ENCODE results near the gene C9orf43. TPM values are rescaled to one million over a fixed set of nuclear protein-coding genes. Genes with fewer than 3 reads are reported as not detected.
"Not testable (repeated sequence)": the region's sequence is repeated elsewhere in the genome, so short reads cannot be mapped to it uniquely, and the experiment has no call there.

The C9orf43 gene
- total RNA-seq, 2 donors from 2014 or later: 0.21 to 0.29 TPM

DNA sequence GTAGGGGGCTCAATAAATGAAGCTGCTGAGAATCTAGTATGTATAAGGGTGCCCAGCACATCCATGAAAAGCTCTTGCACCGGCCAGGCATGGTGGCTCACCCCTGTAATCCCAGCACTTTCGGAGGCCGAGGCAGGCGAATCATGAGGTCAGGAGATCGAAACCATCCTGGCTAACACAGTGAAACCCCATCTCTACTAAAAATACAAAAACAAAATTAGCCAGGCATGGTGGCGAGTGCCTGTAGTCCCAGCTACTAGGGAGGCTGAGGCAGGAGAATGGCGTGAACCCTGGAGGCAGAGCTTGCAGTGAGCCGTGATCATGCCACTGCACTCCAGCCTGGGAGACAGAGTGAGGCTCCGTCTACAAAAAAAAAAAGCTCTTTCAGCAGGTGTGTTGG lies 4.2 kb upstream of the C9orf43 start:
- intact Hi-C loops (cut with DNase I): loop anchor here in 1 of 2 donors (10.0 kb wide), 1 partner anchor 132 kb away; the partner anchor contains the start of genes CDC26 and PRPF4
- not testable (repeated sequence) for DNase-seq, ATAC-seq

DNA sequence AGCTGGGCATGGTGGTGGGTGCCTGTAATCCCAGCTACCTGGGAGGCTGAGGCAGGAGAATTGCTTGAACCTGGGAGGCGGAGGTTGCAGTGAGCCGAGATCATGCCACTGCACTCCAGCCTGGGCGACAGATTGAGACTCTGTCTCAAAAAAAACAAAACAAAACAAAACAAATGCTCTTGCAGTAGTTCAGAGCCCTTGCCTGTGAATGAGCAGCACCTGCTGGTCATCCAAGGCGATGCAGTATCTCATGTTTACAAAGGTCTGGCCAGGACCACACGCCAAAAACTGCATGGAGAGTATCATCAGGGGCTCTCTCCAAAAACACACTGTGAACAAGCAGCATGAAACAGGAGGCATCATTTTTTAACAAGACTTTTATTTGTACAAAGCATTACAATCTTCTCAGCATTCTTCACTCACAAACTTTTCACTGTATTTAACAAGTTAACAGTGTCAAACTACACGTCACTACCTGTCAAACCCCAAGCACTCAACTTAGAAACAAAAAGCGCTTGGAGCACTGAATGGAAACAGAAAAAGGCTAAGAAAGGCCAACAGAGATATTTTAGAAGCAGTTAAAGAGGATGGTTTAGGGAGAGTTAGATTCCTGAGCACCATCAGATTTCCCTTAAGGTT lies 3.6 kb upstream of the C9orf43 start:
- intact Hi-C loops (cut with DNase I): loop anchor here in 1 of 2 donors (10.0 kb wide), 1 partner anchor 132 kb away; the partner anchor contains the start of genes CDC26 and PRPF4
- ATAC-seq: not testable (repeated sequence)
- DNase-seq: peak; percentile 63

DNA sequence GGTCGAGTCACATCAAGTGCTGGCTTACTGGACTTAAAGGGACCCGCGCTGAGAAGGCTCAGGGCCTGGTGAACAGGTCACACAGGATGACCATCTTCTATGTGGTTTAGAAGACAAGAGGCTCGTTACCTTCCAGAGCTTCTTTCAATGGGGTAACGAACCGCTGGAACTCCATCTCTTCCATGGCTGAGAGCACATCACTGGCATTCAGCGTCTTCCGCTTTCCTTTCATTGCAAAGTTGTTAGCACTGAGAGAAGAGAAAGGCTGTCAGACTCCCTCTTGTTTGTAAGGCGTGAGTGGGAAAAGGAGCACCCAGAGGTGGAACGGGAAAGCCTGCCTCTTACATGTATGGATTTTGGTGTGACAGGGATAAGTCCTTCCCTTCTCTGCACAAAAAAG lies 1.1 kb upstream of the C9orf43 start:
- no peak for ATAC-seq
- intact Hi-C loops (cut with DNase I): loop anchor here in 1 of 2 donors (10.0 kb wide), 1 partner anchor 135 kb away; the partner anchor contains the start of genes CDC26 and PRPF4
- no peak for DNase-seq

DNA sequence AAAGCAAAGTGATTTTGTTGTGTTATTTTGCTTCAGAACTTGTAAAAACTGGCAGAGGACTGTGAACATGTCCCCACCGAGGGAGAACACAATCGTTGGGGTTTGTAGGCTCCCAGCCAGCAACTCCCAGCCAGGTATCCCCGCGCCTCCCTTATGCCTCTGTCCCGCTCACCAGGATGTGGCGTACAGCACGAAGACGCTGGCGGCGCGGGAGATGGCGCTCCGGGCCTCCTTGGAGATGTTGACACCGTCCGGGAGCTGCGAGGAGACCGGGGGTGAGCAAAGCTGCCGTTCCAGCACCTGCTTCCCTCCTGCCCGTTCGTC lies 702 bp upstream of the C9orf43 start:
- DNase-seq (no peak), ATAC-seq (no peak)
- intact Hi-C loops (cut with DNase I): loop anchor here in 1 of 2 donors (10.0 kb wide), 1 partner anchor 135 kb away; the partner anchor contains the start of genes CDC26 and PRPF4

DNA sequence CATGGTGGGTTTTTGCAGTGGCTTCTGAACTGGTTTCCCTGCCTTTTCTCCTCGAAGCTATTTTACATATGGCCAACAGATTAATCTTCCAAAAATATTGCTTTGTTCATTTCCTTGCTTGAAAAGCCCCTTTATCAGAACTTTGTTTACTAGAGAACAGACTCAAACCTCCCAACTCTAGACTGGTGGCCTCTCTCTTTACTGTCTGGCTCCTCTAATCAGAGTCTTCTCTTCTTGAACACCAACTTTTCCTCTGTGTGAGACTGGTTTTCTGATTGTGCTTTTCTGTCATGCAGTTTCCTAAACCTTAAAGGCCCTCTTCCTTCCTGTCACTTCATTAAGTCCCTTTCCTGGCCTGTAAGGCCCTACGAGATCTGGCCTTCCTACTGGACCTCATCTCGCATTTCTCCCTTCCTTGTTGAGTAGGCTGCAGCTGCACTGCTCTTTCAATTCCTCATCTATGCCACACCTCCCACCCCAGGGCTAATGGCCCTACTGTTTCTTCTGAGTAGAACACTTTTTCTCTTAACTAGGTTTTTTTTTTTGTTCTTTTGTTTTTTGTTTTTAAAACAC lies 5.7 kb downstream of the C9orf43 start:
- peak; percentile 23 to 62 for ATAC-seq
- DNase-seq: no peak
- intact Hi-C loops (cut with DNase I): no loop called here

DNA sequence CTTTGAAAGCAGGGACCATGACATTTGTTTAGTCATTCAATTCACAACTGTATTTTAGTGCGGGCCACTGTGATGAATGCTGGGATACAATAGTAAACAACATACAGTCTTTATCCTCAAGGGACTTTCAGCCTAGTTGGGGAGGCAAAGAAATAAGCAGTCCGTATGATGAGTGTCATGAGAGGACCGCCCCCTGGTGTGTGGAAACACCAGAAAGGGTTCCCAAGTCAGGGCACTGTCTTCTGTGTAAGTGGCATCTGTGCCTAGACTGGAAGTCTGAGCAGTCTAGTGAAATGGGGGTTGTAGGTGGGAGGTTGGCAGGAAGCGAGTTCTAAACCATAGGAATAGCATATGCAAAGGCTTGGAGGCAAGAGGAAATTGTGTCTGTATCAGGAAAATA lies 6.8 kb downstream of the C9orf43 start:
- DNase-seq (no peak), ATAC-seq (no peak)
- intact Hi-C loops (cut with DNase I): no loop called here

DNA sequence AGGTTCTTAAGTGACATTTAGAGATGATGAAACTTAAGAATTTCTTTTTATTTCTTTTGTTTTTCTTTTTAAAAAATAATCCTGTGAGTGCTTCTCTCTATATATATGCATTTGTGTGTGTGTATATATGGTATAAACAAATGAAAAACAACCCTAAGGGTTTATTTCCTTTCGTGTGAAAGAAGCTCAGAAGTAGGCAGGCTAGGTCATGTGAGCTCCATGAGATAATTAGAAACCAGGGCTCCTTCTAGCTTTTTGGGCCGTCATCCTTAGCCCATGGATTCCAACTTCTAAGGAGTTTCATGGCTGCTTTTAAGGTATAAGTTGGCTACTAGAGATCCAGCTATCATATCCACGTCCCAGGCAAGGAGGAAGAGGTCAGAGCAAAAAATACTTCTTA lies 11.2 kb downstream of the C9orf43 start:
- DNase-seq (no peak), ATAC-seq (no peak)
- intact Hi-C loops (cut with DNase I): no loop called here

DNA sequence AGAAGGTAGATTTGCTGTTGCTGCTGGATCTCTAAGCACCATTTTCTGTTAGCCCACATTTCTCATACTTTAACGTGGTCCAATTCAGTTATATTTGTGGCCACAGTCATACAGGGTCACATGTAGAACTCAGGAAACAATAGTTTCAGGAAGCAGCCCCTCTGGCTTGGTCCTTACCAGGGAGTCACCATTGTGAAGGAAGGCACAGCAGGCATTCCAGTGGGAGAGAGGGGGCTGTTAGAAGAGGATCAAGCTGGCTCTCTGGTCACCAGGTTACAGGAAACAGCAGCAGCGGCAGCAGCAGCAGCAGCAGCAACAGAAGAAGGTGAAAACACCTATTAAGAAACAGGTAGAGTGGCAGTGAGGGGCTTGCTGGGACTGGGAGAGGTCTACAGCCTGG lies 14.5 kb downstream of the C9orf43 start:
- DNase-seq (no peak), ATAC-seq (no peak)
- intact Hi-C loops (cut with DNase I): no loop called here

DNA sequence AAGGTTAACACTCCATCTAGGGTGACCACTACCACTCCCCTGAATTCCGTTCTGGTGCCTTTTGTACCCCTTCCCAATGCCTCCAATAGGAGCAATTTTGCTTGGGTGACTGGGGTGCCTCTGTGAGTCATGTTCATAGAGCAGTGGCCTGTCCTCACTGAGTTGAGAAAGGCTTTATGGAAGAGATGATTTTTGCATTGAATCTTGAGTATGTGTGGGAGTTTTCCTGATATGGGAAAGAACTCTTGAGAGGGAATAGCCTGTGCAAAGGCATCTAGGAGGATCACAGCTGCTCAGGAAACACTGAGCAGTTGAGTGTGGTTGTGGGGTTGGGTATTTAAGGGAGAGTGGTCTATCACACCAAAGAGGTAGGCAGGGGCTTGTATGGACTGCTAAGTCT lies 16.2 kb downstream of the C9orf43 start:
- intact Hi-C loops (cut with DNase I): no loop called here
- ATAC-seq (no peak), DNase-seq (no peak)

DNA sequence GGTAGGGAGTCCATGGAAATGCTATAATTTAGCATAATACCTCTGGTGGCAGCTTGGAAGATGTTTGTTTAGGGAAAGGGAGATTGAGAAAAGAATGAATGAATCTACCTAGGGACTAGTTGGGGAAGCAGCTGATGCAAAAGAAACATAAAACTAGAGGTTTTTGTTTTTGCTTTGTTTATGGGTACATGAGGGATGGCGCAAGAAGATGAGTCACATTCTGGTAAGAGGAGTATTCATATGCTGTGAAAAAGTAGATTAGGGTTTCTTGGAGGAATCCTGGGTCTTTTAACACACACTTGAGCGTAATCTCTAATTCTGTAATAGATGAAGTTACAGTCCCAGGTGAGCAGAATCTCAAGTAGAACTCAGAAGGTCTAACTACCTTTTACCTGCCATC lies 17.1 kb downstream of the C9orf43 start:
- ATAC-seq: no peak
- no peak for DNase-seq
- intact Hi-C loops (cut with DNase I): no loop called here

DNA sequence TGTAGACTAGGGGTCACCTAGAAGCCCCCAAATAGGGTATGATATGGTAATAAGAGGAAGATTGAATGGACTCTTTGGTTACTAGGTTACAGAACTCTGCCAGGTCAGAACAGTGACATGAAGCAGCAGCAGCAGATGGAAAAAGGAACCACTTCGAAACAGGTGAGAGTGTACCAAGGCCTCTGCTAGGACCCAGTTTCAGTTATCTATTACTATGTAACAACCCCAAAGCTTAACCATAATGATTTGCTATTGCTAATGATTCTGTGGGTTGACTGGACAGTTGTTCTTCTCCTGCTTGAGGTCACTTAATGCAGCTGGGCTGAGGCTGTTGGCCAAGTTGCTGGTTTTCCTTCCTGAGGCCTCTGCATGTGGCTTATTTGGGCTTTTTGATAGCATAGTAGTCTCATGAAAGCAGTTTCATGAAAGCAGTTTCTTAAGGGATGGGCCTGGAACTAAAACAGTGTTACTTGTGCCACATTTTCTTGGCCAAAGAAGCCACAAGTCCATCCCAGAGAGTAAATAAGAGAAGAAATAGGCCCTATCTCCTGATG lies 17.6 kb downstream of the C9orf43 start:
- ATAC-seq: no peak
- DNase-seq: no peak
- intact Hi-C loops (cut with DNase I): no loop called here

DNA sequence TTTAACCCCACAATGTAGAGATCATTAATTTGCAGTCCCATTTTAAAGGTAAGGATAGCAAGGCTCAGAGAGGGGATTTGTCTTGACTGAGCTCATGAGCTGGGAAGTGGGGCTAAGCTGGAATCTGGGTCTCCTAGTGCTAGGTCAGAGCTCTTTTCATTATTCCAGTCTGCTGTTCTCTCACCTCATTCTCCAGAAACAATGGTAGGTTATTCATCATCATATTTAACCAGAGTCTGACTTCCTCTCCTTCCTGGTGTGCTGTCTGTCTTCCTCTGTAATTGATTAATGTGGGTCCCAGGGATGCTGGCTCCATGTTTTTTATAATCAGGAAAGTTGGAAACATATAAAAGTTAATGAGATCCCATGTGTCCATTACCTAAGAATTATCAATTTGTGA lies 20.6 kb downstream of the C9orf43 start:
- no peak for DNase-seq
- ATAC-seq: no peak
- intact Hi-C loops (cut with DNase I): no loop called here

DNA sequence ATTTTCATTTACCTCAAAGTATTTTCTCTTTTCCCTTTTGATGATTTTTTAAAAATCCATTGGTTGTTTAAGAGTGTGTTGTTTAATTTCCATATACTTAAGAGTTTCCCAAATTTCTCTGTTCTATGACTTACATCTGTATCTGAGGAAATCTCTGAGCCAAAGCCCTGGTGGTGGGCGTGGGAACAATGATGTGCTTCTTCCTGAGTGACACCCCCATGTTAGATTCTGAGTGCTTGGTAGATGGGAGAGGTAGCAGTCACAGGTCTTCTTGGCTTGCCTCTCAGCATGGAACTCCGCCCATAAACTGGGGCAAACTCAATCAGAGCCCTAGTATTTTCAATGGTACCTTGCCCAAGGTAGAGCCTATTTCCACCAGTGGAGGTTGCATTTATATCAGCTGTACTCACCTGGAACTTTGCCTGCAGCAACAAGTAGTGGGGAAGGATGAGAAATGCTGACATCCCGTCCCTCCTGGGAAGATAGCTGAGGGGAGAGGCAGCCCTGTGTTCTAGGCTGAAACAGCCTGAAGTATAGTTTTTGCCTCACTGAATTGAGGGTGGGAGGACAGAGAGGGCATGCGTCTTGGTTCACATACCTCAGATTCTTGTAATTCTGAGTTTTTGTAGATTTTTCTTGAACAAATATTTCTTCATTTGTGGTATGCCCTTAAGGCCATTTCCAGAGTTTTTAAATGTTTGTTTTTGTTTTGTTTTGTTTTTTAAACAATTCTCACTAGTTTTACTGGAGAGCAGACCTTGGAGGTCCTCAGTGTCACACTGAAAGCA lies 26.4 kb downstream of the C9orf43 start:
- ATAC-seq: no peak
- DNase-seq: no peak

DNA sequence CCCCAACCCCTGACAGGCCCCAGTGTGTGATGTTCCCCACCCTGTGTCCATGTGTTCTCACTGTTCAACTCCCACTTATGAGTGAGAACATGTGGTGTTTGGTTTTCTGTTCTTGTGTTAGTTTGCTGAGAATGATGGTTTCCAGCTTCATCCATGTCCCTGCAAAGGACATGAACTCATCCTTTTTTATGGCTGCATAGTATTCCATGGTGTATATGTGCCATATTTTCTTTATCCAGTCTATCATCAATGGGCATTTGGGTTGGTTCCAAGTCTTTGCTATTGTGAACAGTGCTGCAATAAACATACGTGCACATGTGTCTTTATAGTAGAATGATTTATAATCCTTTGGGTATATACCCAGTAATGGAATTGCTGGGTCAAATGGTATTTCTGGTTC lies 27.2 kb downstream of the C9orf43 start:
- intact Hi-C loops (cut with DNase I); ATAC-seq; DNase-seq: not testable (repeated sequence)

More for the DNA sequence above, 26.4 kb downstream of the C9orf43 start:
- intact Hi-C loops (cut with DNase I): no loop called here

DNA sequence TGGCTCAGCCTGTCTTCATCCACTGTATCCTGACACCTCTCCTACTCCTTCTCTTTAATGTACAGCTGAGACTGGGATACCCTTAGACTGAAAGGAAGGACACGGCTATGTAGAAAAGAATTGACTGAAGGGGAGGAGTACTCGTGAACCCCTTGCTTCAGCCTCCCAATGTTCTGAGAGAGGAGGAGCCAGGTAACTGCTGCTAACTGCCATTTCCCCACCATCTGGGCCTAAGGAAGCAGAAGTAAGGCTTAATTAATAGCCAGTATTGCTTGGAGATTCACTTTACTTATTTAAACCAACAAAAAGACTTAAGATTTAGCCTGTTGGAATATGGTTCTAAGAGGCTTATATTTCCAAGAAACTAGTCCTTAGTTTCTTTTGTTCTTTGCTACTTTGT lies 34.2 kb downstream of the C9orf43 start:
- no peak for ATAC-seq
- intact Hi-C loops (cut with DNase I): loop anchor here (5.0 kb wide), 3 partner anchors 58 to 213 kb away; no protein-coding TSS in a partner anchor
- DNase-seq: no peak

DNA sequence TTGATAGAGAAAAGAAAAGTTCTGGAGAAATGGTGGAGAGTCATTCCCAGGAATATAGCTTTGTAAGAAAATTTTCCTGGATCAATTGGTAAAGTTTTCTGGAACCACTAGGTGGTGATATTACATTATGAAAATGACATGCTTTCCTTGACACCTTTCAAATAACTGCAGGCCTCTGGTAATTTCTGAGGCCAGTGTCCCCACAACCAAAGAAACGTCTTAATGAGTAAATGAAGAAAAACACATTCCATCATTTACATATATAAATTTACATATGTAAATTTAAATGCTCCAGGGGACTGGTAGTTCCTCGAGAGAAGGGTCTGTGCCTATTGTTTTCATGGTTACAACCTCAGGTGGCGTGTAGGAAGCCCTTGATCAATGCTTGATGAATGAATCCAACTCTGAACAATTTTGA lies 35.8 kb downstream of the C9orf43 start:
- intact Hi-C loops (cut with DNase I): loop anchor here (2.0 to 5.0 kb wide), 4 partner anchors 56 to 212 kb away; no protein-coding TSS in a partner anchor
- no peak for DNase-seq
- ATAC-seq: peak; percentile 62 to 65

DNA sequence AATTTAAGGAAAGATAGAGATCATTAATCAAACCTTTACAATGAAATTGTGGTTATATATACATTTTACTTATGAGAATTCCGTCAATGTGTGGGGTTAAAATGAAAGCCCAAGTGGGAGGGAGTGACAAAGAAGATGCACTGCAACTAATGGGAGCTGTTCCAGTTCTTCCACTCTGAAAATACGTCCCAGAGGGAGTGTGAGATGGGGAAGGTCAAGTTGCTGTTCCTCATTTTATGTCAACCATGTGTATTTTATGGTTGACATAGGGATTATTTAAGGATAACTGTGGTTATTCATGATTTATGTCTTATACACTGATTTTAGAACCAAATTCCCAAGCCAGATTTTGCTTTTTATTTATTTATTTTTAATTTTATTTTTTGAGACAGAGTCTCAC lies 38.8 kb downstream of the C9orf43 start:
- intact Hi-C loops (cut with DNase I): loop anchor here (5.0 kb wide), 3 partner anchors 53 to 208 kb away; no protein-coding TSS in a partner anchor
- DNase-seq (no peak), ATAC-seq (no peak)

DNA sequence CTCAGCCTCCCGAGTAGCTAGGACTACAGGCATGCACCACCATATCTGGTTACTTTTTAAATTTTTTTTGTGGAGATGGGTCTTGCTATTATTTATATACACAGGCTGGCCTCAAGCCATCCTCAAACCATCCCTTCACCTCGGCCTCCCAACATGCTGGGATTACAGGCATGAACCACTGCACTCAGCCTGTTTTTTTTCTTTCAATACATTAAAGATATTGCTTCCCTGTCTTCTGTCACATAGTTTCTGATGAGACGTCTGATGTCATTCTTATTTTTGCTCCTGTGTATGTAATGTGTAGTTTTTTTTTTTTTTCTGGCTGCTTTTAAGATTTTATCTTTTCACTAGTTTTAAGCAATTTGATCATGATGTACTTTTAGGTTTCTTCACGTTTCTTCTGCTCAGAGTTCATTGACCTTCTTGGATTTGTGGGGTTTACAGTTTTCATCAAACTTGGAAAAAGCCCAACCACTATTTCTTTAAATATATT lies 41.6 kb downstream of the C9orf43 start:
- ATAC-seq: no peak
- DNase-seq: no peak
- intact Hi-C loops (cut with DNase I): loop anchor here in 1 of 2 donors (5.0 kb wide), 1 partner anchor 40 kb away; no protein-coding TSS in a partner anchor

Measured in left cardiac atrium (tissue), 4 donors.